Hepatocyte (in vitro differentiated cells): ENCODE results near the gene GOLGA8J. TPM values are rescaled to one million over a fixed set of nuclear protein-coding genes. Genes with fewer than 3 reads are reported as not detected.

ENCODE experiments used
- DNase-seq: peaks from one replicate; pipeline ENCODE4 v3.0.0-alpha.2; 2016; ENCODE audit warnings: low spot score
- H2AFZ ChIP-seq: fragments of 200-600 bp; sonication (generic); 2 replicates; pipeline ENCODE4 v1.6.0; 2016; ENCODE audit warnings: antibody characterized with exemption, mild to moderate bottlenecking
- H3K27ac ChIP-seq: fragments of 200-600 bp; sonication (generic); 2 replicates; pipeline ENCODE4 v1.5.1; 2016; ENCODE audit warnings: mild to moderate bottlenecking
- H3K27me3 ChIP-seq: fragments of 200-600 bp; sonication (generic); 2 replicates; pipeline ENCODE4 v1.6.1; 2016
- H3K36me3 ChIP-seq: fragments of 200-600 bp; sonication (generic); replicated peaks from 2 replicates; pipeline ENCODE4 v1.5.1; 2016; ENCODE audit warnings: low read depth; ENCODE audit not compliant: insufficient read depth
- H3K4me1 ChIP-seq: fragments of 200-600 bp; sonication (generic); 2 replicates; pipeline ENCODE4 v1.5.1; 2016; ENCODE audit warnings: mild to moderate bottlenecking, moderate library complexity; ENCODE audit not compliant: insufficient read depth
- H3K4me2 ChIP-seq: fragments of 200-600 bp; sonication (generic); 2 replicates; pipeline ENCODE4 v1.6.0; 2016
- H3K4me3 ChIP-seq: fragments of 200-600 bp; sonication (generic); 2 replicates; pipeline ENCODE4 v1.5.1; 2016; ENCODE audit warnings: mild to moderate bottlenecking
- H3K79me2 ChIP-seq: fragments of 200-600 bp; sonication (generic); 2 replicates; pipeline ENCODE4 v1.6.0; 2017; ENCODE audit warnings: mild to moderate bottlenecking
- H3K9me2 ChIP-seq: fragments of 200-600 bp; sonication (generic); replicated peaks from 2 replicates; pipeline ENCODE4 v1.6.0; 2017; ENCODE audit warnings: mild to moderate bottlenecking; ENCODE audit not compliant: insufficient read depth
- H3K9me3 ChIP-seq: fragments of 200-600 bp; sonication (generic); 2 replicates; pipeline ENCODE4 v1.5.1; 2016; ENCODE audit warnings: low read depth, mild to moderate bottlenecking
- H4K20me1 ChIP-seq: fragments of 200-600 bp; sonication (generic); 2 replicates; pipeline ENCODE4 v1.6.0; 2016; ENCODE audit warnings: mild to moderate bottlenecking; ENCODE audit not compliant: insufficient read depth, poor library complexity, severe bottlenecking
- CTCF ChIP-seq: fragments of 200-600 bp; sonication (generic); IDR thresholded peaks from 2 replicates; pipeline ENCODE4 v1.5.1; 2016; ENCODE audit warnings: antibody characterized with exemption, mild to moderate bottlenecking; ENCODE audit not compliant: poor library complexity
- EZH2 ChIP-seq: fragments of 200-600 bp; sonication (generic); IDR thresholded peaks from 2 replicates; pipeline ENCODE4 v1.6.1; 2016; ENCODE audit warnings: antibody characterized with exemption, mild to moderate bottlenecking, borderline replicate concordance
- EZH2phosphoT487 ChIP-seq: fragments of 200-600 bp; sonication (generic); IDR thresholded peaks from one replicate; pipeline ENCODE4 v1.6.1; 2018; ENCODE audit warnings: antibody characterized with exemption, mild to moderate bottlenecking, low read depth, moderate library complexity; ENCODE audit not compliant: unreplicated experiment, severe bottlenecking
- WGBS: methylation state at CpG from one replicate; pipeline ENCODE4 v1.1.6; 2016; ENCODE audit warnings: low lambda C conversion rate; ENCODE audit errors: missing lambda C conversion rate; 5-methylcytosine and 5-hydroxymethylcytosine counted together
- polyA plus RNA-seq: library from polyadenylated mRNA; unstranded; fragments of >200 nt; fragmentation: Nextera tagmentation; extraction: Ambion mirVana; gene quantifications from 2 replicates; pipeline ENCODE4 v1.2.1, GENCODE V29; 2016
- total RNA-seq: library from RNA; depleted of rRNA; stranded (reverse); fragments of >200 nt; gene quantifications from 2 replicates; pipeline ENCODE4 v1.2.3, GENCODE V29; 2014

The GOLGA8J gene
- total and polyA plus RNA-seq, 2 experiments from 2014 or later = 0.13 TPM; not detected in 1

- no peak for TF ChIP-seq EZH2phosphoT487
- no peak for TF ChIP-seq EZH2
- no peak for TF ChIP-seq CTCF
- no peak for DNase-seq
- no peak overlapping the region for H3K4me3 ChIP-seq
- no peaks in the 10 kb centered on the region for H3K9me2 ChIP-seq
- no peaks in the 10 kb centered on the region for H4K20me1 ChIP-seq
- H3K27me3 ChIP-seq = no peaks in the 10 kb centered on the region
- 86% methylated on average over 4 of the region's 4 CpGs for WGBS
- no peaks in the 10 kb centered on the region for H3K36me3 ChIP-seq
- H2AFZ ChIP-seq = no peak overlapping the region
- no peak overlapping the region for H3K27ac ChIP-seq
- no peaks in the 10 kb centered on the region for H3K79me2 ChIP-seq
- H3K9me3 ChIP-seq = no peaks in the 10 kb centered on the region
- peaks cover 25% of the 10 kb centered on the region for H3K4me1 ChIP-seq
- no peak overlapping the region for H3K4me2 ChIP-seq
Observed at GRCh38 chr15:30062881-30063280, 19.9 kb upstream of the GOLGA8J start.

GRCh38 chr15:30063835-30064546 is 18.8 kb upstream of the GOLGA8J start:
- no peaks in the 10 kb centered on the region for H3K36me3 ChIP-seq
- H3K9me2 ChIP-seq = no peaks in the 10 kb centered on the region
- H3K4me2 ChIP-seq = no peak overlapping the region
- no peak for DNase-seq
- H3K9me3 ChIP-seq = no peaks in the 10 kb centered on the region
- H3K4me3 ChIP-seq = no peak overlapping the region
- H4K20me1 ChIP-seq = no peaks in the 10 kb centered on the region
- H3K4me1 ChIP-seq = peaks cover 25% of the 10 kb centered on the region
- no peak overlapping the region for H2AFZ ChIP-seq
- no peaks in the 10 kb centered on the region for H3K79me2 ChIP-seq
- WGBS = 58% methylated on average over 2 of the region's 2 CpGs
- H3K27me3 ChIP-seq = no peaks in the 10 kb centered on the region
- H3K27ac ChIP-seq = peak overlapping the region; percentile 31
- no peak for TF ChIP-seq EZH2phosphoT487
- no peak for TF ChIP-seq EZH2
- no peak for TF ChIP-seq CTCF

GRCh38 chr15:30065025-30065801 is 17.5 kb upstream of the GOLGA8J start:
- H3K4me2 ChIP-seq = peak overlapping the region; percentile 59
- no peaks in the 10 kb centered on the region for H3K27me3 ChIP-seq
- 55% methylated on average over 12 of the region's 12 CpGs for WGBS
- no peaks in the 10 kb centered on the region for H3K9me2 ChIP-seq
- no peak for DNase-seq
- no peaks in the 10 kb centered on the region for H3K36me3 ChIP-seq
- no peaks in the 10 kb centered on the region for H3K9me3 ChIP-seq
- peaks cover 25% of the 10 kb centered on the region for H3K4me1 ChIP-seq
- H3K4me3 ChIP-seq = no peak overlapping the region
- H4K20me1 ChIP-seq = no peaks in the 10 kb centered on the region
- no peaks in the 10 kb centered on the region for H3K79me2 ChIP-seq
- peak overlapping the region; percentile 61 for H3K27ac ChIP-seq
- TF ChIP-seq CTCF (no peak), EZH2 (no peak), EZH2phosphoT487 (no peak)
- H2AFZ ChIP-seq = no peak overlapping the region
